Fibroblast of lung (primary cell): ENCODE results near the gene TEX38.

ENCODE experiments used
- EZH2 ChIP-seq: IDR thresholded peaks from 2 replicates; pipeline ENCODE4 v1.5.1; 2012; ENCODE audit warnings: low read length, control low read depth, mild to moderate bottlenecking; ENCODE audit errors: missing control alignments
- TF ChIP-seq, protein P1 (sequence below), 2 donors: IDR thresholded peaks in 1 of 2; conservative IDR thresholded peaks in 1 of 2; 1 replicate in 1 of 2; 2 replicates in 1 of 2; pipeline ENCODE4 v1.5.1; 2011 to 2012; ENCODE audit warnings: low read length in 2 of 2, control low read depth in 1 of 2, inconsistent platforms in 1 of 2, low read depth in 1 of 2, mild to moderate bottlenecking in 1 of 2

GRCh38 chr1:46687921-46688509 is 16.4 kb downstream of the TEX38 start:
- TF ChIP-seq, protein P1, sequence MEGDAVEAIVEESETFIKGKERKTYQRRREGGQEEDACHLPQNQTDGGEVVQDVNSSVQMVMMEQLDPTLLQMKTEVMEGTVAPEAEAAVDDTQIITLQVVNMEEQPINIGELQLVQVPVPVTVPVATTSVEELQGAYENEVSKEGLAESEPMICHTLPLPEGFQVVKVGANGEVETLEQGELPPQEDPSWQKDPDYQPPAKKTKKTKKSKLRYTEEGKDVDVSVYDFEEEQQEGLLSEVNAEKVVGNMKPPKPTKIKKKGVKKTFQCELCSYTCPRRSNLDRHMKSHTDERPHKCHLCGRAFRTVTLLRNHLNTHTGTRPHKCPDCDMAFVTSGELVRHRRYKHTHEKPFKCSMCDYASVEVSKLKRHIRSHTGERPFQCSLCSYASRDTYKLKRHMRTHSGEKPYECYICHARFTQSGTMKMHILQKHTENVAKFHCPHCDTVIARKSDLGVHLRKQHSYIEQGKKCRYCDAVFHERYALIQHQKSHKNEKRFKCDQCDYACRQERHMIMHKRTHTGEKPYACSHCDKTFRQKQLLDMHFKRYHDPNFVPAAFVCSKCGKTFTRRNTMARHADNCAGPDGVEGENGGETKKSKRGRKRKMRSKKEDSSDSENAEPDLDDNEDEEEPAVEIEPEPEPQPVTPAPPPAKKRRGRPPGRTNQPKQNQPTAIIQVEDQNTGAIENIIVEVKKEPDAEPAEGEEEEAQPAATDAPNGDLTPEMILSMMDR (conservative IDR thresholded peaks at IDR 0.05 in 1 of 2, IDR thresholded peaks at IDR 0.05 in 1 of 2; ENCODE audit: low read depth in 1 of 2, low read length in 2 of 2) = no peak
- no peak for TF ChIP-seq EZH2
